Amniotic epithelial cell (primary cell): ENCODE results near the gene TFB2M.

Experiments
- DNase-seq: peaks from one replicate; pipeline ENCODE4 v3.0.0-alpha.2; 2010; ENCODE audit warnings: low read depth

TFB2M gene

GRCh38 chr1:246552110-246552509 is 14.0 kb downstream of the TFB2M start:
- DNase-seq = no peak

- no peak for DNase-seq
Measured at GRCh38 chr1:246550402-246550801, 15.7 kb downstream of the TFB2M start.

GRCh38 chr1:246549665-246550064 is 16.4 kb downstream of the TFB2M start:
- DNase-seq = no peak

- DNase-seq = no peak
Measured at GRCh38 chr1:246544001-246544400, 22.1 kb downstream of the TFB2M start.

GRCh38 chr1:246540738-246541491 is 25.1 kb downstream of the TFB2M start:
- no peak for DNase-seq

GRCh38 chr1:246537887-246538286 is 28.2 kb downstream of the TFB2M start:
- DNase-seq = no peak

- no peak for DNase-seq
Measured at GRCh38 chr1:246537441-246537840, 28.6 kb downstream of the TFB2M start.

- no peak for DNase-seq
Measured at GRCh38 chr1:246534114-246534513, 31.9 kb downstream of the TFB2M start.

- no peak for DNase-seq
Measured at GRCh38 chr1:246533371-246533905, 32.6 kb downstream of the TFB2M start.

GRCh38 chr1:246532519-246532918 is 33.5 kb downstream of the TFB2M start:
- no peak for DNase-seq

GRCh38 chr1:246530482-246530881 is 35.6 kb downstream of the TFB2M start:
- no peak for DNase-seq

GRCh38 chr1:246528933-246529731 is 36.9 kb downstream of the TFB2M start:
- no peak for DNase-seq

- no peak for DNase-seq
Measured at GRCh38 chr1:246527402-246528088, 38.5 kb downstream of the TFB2M start.

GRCh38 chr1:246526915-246527314 is 39.1 kb downstream of the TFB2M start:
- no peak for DNase-seq

- no peak for DNase-seq
Measured at GRCh38 chr1:246526380-246526779, 39.7 kb downstream of the TFB2M start.

GRCh38 chr1:246519514-246519913 is 46.5 kb downstream of the TFB2M start:
- DNase-seq = no peak

- DNase-seq = no peak
Measured at GRCh38 chr1:246518456-246519205, 47.4 kb downstream of the TFB2M start.

GRCh38 chr1:246517391-246517790 is 48.7 kb downstream of the TFB2M start:
- DNase-seq = no peak

GRCh38 chr1:246516126-246516525 is 49.9 kb downstream of the TFB2M start:
- DNase-seq = no peak

- DNase-seq = no peak
Measured at GRCh38 chr1:246515390-246516005, 50.6 kb downstream of the TFB2M start.

GRCh38 chr1:246513619-246514343 is 52.3 kb downstream of the TFB2M start:
- DNase-seq = no peak
